SK-N-SH (cell line): ENCODE measurements around the gene ADK. TPM values are rescaled to one million over a fixed set of nuclear protein-coding genes. Genes with fewer than 3 reads are reported as not detected.

Experiments used
- CTCF ChIA-PET: fragments of 300-600, 350-600 bp; formaldehyde crosslinking; extraction: SDS; loops from one replicate; lab custom pipeline; 2021; lab: Yijun Ruan, JAX
- POLR2A ChIA-PET: fragments of 350-600 bp; sonication (Branson Sonifier 250); formaldehyde crosslinking; extraction: SDS; loops from one replicate; lab custom pipeline; 2020; ENCODE audit warnings: antibody characterized with exemption, inconsistent platforms; lab: Yijun Ruan, JAX
- DNase-seq: peaks from one replicate; pipeline ENCODE4 v3.0.0; 2012
- H2AFZ ChIP-seq: fragments of 200-600 bp; sonication (generic); 2 replicates; pipeline ENCODE4 v1.8.1; 2016; ENCODE audit warnings: antibody characterized with exemption, mild to moderate bottlenecking, low read depth
- H3F3A ChIP-seq: fragments of 200-600 bp; sonication (generic); replicated peaks from 2 replicates; pipeline ENCODE3; 2016; ENCODE audit warnings: antibody characterized with exemption, mild to moderate bottlenecking; ENCODE audit not compliant: insufficient read depth
- H3K27ac ChIP-seq, 2 experiments: fragments of 200-500 bp in 1 of 2; fragments of 200-600 bp in 1 of 2; sonication (Bioruptor generic) in 1 of 2; sonication (generic), shearing (Covaris generic) in 1 of 2; 2 replicates each; pipeline versions ENCODE4 v1.5.1 to v1.6.1; 2014 to 2016; ENCODE audit warnings: low read depth in 2 of 2, inconsistent platforms in 1 of 2, low read length in 1 of 2, mild to moderate bottlenecking in 1 of 2, mixed read lengths in 1 of 2
- H3K27me3 ChIP-seq: fragments of 200-600 bp; sonication (generic), shearing (Covaris generic); 2 replicates; pipeline ENCODE4 v1.6.1; 2016; ENCODE audit warnings: mixed run types; ENCODE audit not compliant: insufficient read depth
- H3K36me3 ChIP-seq, 2 experiments: fragments of 200-500 bp in 1 of 2; fragments of 200-600 bp in 1 of 2; sonication (Bioruptor generic) in 1 of 2; sonication (generic) in 1 of 2; replicated peaks in 1 of 2; 2 replicates each; pipeline versions ENCODE3 to v1.5.1; 2014 to 2016; ENCODE audit warnings: low read length in 1 of 2, mild to moderate bottlenecking in 1 of 2; ENCODE audit not compliant: insufficient read depth in 2 of 2, control insufficient read depth in 1 of 2
- H3K4me1 ChIP-seq, 2 experiments: fragments of 200-500 bp in 1 of 2; fragments of 200-600 bp in 1 of 2; sonication (Bioruptor generic) in 1 of 2; sonication (generic), shearing (Covaris generic) in 1 of 2; 2 replicates each; pipeline versions ENCODE4 v1.5.1 to v1.6.1; 2014 to 2016; ENCODE audit warnings: low read depth in 1 of 2, low read length in 1 of 2, mixed run types in 1 of 2; ENCODE audit not compliant: insufficient read depth in 2 of 2, control insufficient read depth in 1 of 2
- H3K4me2 ChIP-seq: fragments of 200-600 bp; sonication (generic), shearing (Covaris generic); 2 replicates; pipeline ENCODE4 v1.6.1; 2017; ENCODE audit warnings: mixed run types
- H3K4me3 ChIP-seq, 2 experiments: fragments of 200-500 bp in 1 of 2; fragments of 200-600 bp in 1 of 2; sonication (Bioruptor generic) in 1 of 2; sonication (generic), shearing (Covaris generic) in 1 of 2; 2 replicates each; pipeline versions ENCODE4 v1.5.1 to v1.8.1; 2014 to 2016; ENCODE audit warnings: low read depth in 2 of 2, inconsistent platforms in 1 of 2, low read length in 1 of 2, mild to moderate bottlenecking in 1 of 2, mixed read lengths in 1 of 2, moderate library complexity in 1 of 2
- H3K79me2 ChIP-seq: fragments of 200-600 bp; sonication (generic); 2 replicates; pipeline ENCODE4 v1.8.1; 2017; ENCODE audit warnings: mild to moderate bottlenecking; ENCODE audit not compliant: insufficient read depth
- H3K9ac ChIP-seq: fragments of 200-600 bp; sonication (generic); 2 replicates; pipeline ENCODE4 v1.6.1; 2017; ENCODE audit warnings: mixed run types
- H3K9me2 ChIP-seq: fragments of 200-600 bp; sonication (generic); 2 replicates; pipeline ENCODE4 v1.6.1; 2017; ENCODE audit warnings: mixed run types
- H3K9me3 ChIP-seq: fragments of 200-600 bp; sonication (generic); 2 replicates; pipeline ENCODE4 v1.6.1; 2017; ENCODE audit warnings: mixed run types, mild to moderate bottlenecking, moderate library complexity
- H4K20me1 ChIP-seq: fragments of 200-600 bp; sonication (generic); 2 replicates; pipeline ENCODE4 v1.6.1; 2017; ENCODE audit warnings: mild to moderate bottlenecking, mixed run types; ENCODE audit not compliant: insufficient read depth
- EP300 ChIP-seq, 2 experiments: IDR thresholded peaks; 2 replicates each; pipeline versions ENCODE4 v1.4.0 to v1.6.1; 2012; ENCODE audit warnings: borderline replicate concordance in 1 of 2, low read depth in 1 of 2, low read length in 1 of 2
- FOXJ3 ChIP-seq: sonication (generic); formaldehyde crosslinking; IDR thresholded peaks from 2 replicates; pipeline ENCODE4 v1.5.1; 2020; ENCODE audit warnings: mild to moderate bottlenecking, missing genetic modification reagents
- IRF3 ChIP-seq: fragments of 150-350 bp; IDR thresholded peaks from 2 replicates; pipeline ENCODE4 v1.6.1; 2016; ENCODE audit warnings: mild to moderate bottlenecking, low read depth, low read length
- MXI1 ChIP-seq: IDR thresholded peaks from 2 replicates; pipeline ENCODE4 v1.6.1; 2012; ENCODE audit warnings: mild to moderate bottlenecking, low read depth, low read length, improper control_type of control experiment
- NFIC ChIP-seq: IDR thresholded peaks from 2 replicates; pipeline ENCODE4 v1.4.0; 2012; ENCODE audit warnings: borderline replicate concordance
- RCOR1 ChIP-seq: fragments of 150-350 bp; IDR thresholded peaks from 2 replicates; pipeline ENCODE4 v1.6.1; 2017; ENCODE audit warnings: antibody characterized with exemption, low read length
- RFX5 ChIP-seq: IDR thresholded peaks from 2 replicates; pipeline ENCODE4 v1.6.1; 2012; ENCODE audit warnings: mild to moderate bottlenecking, improper control_type of control experiment, low read length
- SIN3A ChIP-seq: IDR thresholded peaks from 2 replicates; pipeline ENCODE4 v1.6.1; 2012; ENCODE audit warnings: low read depth, mild to moderate bottlenecking, low read length, moderate library complexity, borderline replicate concordance
- USF1 ChIP-seq: IDR thresholded peaks from 2 replicates; pipeline ENCODE4 v1.4.0; 2012; ENCODE audit warnings: low read depth, borderline replicate concordance
- USF2 ChIP-seq: fragments of 150-350 bp; IDR thresholded peaks from 2 replicates; pipeline ENCODE4 v1.6.1; 2017; ENCODE audit warnings: antibody characterized with exemption, low read length, low read depth, borderline replicate concordance
- YY1 ChIP-seq: IDR thresholded peaks from 2 replicates; pipeline ENCODE4 v1.4.0; 2012; ENCODE audit warnings: low read depth, mild to moderate bottlenecking
- WGBS: methylation state at CpG from one replicate; pipeline ENCODE4 v1.1.6; 2017; ENCODE audit warnings: low lambda C conversion rate; 5-methylcytosine and 5-hydroxymethylcytosine counted together
- polyA plus RNA-seq, 3 experiments: library from polyadenylated mRNA; depleted of rRNA; stranded (reverse); fragments of >200 nt; gene quantifications; 2 replicates each; pipeline ENCODE4 v1.2.3, GENCODE V29; 2012
- TF ChIP-seq, protein P1 (sequence below): fragments of 200-600 bp; sonication (generic); IDR thresholded peaks from 2 replicates; pipeline ENCODE4 v1.6.1; 2017; ENCODE audit warnings: antibody characterized with exemption, mild to moderate bottlenecking, moderate library complexity
- TF ChIP-seq, protein P2 (sequence below): IDR thresholded peaks from 2 replicates; pipeline ENCODE4 v1.6.1; 2012; ENCODE audit warnings: mild to moderate bottlenecking, low read depth, low read length, moderate library complexity

Gene ADK
- polyA plus RNA-seq, 1 of the 3 experiments (the other 2 are of a cell fraction), result 25.1 TPM

DNA sequence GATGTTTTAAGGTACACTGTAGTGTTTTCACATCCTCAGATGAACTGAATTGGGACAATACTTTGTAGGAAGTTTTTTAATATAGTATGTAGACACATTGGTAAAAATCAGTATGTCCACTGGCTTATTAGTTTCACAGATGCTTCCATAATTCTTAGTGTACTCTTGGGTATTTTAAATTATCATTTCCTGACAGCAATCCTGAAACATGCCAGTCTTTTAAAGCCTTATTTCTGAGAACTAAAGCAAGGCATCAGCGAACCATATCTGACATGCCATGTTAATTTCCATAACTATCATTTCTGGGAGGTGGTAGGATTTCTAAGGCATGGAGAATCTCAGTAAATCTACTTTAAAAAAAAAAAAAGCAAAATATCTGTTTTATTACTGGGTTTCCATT lies 266.4 kb downstream of the ADK start:
- DNase-seq, result no peak
- CTCF ChIA-PET, result interaction anchor here (1.3 kb wide), 1 partner anchor 13 kb away, joined by 3 read pairs; no protein-coding TSS in a partner anchor
- WGBS, result 56% methylated on average over 1 of the region's 1 CpG
- no peaks in the 10 kb centered on the region for H3K79me2 ChIP-seq
- H3K9me2 ChIP-seq, result no peaks in the 10 kb centered on the region
- TF ChIP-seq RFX5, result no peak
- TF ChIP-seq, protein P1, sequence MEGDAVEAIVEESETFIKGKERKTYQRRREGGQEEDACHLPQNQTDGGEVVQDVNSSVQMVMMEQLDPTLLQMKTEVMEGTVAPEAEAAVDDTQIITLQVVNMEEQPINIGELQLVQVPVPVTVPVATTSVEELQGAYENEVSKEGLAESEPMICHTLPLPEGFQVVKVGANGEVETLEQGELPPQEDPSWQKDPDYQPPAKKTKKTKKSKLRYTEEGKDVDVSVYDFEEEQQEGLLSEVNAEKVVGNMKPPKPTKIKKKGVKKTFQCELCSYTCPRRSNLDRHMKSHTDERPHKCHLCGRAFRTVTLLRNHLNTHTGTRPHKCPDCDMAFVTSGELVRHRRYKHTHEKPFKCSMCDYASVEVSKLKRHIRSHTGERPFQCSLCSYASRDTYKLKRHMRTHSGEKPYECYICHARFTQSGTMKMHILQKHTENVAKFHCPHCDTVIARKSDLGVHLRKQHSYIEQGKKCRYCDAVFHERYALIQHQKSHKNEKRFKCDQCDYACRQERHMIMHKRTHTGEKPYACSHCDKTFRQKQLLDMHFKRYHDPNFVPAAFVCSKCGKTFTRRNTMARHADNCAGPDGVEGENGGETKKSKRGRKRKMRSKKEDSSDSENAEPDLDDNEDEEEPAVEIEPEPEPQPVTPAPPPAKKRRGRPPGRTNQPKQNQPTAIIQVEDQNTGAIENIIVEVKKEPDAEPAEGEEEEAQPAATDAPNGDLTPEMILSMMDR, result no peak
- no peak for TF ChIP-seq USF1
- no peak for TF ChIP-seq USF2
- TF ChIP-seq, protein P2, sequence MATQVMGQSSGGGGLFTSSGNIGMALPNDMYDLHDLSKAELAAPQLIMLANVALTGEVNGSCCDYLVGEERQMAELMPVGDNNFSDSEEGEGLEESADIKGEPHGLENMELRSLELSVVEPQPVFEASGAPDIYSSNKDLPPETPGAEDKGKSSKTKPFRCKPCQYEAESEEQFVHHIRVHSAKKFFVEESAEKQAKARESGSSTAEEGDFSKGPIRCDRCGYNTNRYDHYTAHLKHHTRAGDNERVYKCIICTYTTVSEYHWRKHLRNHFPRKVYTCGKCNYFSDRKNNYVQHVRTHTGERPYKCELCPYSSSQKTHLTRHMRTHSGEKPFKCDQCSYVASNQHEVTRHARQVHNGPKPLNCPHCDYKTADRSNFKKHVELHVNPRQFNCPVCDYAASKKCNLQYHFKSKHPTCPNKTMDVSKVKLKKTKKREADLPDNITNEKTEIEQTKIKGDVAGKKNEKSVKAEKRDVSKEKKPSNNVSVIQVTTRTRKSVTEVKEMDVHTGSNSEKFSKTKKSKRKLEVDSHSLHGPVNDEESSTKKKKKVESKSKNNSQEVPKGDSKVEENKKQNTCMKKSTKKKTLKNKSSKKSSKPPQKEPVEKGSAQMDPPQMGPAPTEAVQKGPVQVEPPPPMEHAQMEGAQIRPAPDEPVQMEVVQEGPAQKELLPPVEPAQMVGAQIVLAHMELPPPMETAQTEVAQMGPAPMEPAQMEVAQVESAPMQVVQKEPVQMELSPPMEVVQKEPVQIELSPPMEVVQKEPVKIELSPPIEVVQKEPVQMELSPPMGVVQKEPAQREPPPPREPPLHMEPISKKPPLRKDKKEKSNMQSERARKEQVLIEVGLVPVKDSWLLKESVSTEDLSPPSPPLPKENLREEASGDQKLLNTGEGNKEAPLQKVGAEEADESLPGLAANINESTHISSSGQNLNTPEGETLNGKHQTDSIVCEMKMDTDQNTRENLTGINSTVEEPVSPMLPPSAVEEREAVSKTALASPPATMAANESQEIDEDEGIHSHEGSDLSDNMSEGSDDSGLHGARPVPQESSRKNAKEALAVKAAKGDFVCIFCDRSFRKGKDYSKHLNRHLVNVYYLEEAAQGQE, result no peak
- no peak for TF ChIP-seq FOXJ3 (CRISPR knock-in tag)
- TF ChIP-seq EP300 (IDR thresholded peaks at IDR 0.05; ENCODE audit: borderline replicate concordance in 1 of 2, low read depth in 1 of 2, low read length in 1 of 2), result no peak
- no peak for TF ChIP-seq RCOR1
- no peak for TF ChIP-seq YY1
- TF ChIP-seq NFIC, result no peak
- TF ChIP-seq MXI1, result no peak
- no peak for TF ChIP-seq IRF3
- no peak for TF ChIP-seq SIN3A
- TF ChIP-seq, all 33 proteins: peak for 0
- H3K36me3 ChIP-seq, result peaks cover 0 to 17% of the 10 kb centered on the region in 2 experiments
- H2AFZ ChIP-seq, result no peak overlapping the region
- no peaks in the 10 kb centered on the region for H3K27me3 ChIP-seq
- H3K4me1 ChIP-seq, result peaks cover 21 to 22% of the 10 kb centered on the region in 2 experiments; a peak in 2 of 4 replicates
- H4K20me1 ChIP-seq, result no peaks in the 10 kb centered on the region
- no peak overlapping the region for H3K4me2 ChIP-seq
- POLR2A ChIA-PET, result no interaction called here
- no peak overlapping the region for H3K4me3 ChIP-seq
- H3K9me3 ChIP-seq, result no peaks in the 10 kb centered on the region
- H3K9ac ChIP-seq, result no peak overlapping the region
- H3F3A ChIP-seq, result peaks cover 10% of the 10 kb centered on the region
- H3K27ac ChIP-seq, result peak overlapping the region in 1 of 2 experiments; percentile 95; a peak in 2 of 4 replicates
